Neural progenitor cell (in vitro differentiated cells): ENCODE measurements around the gene KLHL10. TPM values are rescaled to one million over a fixed set of nuclear protein-coding genes. Genes with fewer than 3 reads are reported as not detected.
A peak's percentile ranks its signal among the peaks of the same experiment; 100 is the strongest.

Source experiments
- DNase-seq: peaks from one replicate; pipeline ENCODE4 v3.0.0-alpha.2; 2016; ENCODE audit warnings: low spot score
- H2AFZ ChIP-seq: fragments of 200-600 bp; sonication (generic); replicated peaks from 2 replicates; pipeline ENCODE4 v1.6.1; 2016; ENCODE audit warnings: antibody characterized with exemption
- H3F3A ChIP-seq: fragments of 200-600 bp; sonication (generic); 2 replicates; pipeline ENCODE4 v1.6.1; 2016; ENCODE audit warnings: antibody characterized with exemption, low read depth
- H3K27ac ChIP-seq: fragments of 200-600 bp; sonication (generic); 2 replicates; pipeline ENCODE4 v1.5.1; 2016; ENCODE audit warnings: mild to moderate bottlenecking
- H3K27me3 ChIP-seq: fragments of 200-600 bp; sonication (generic); 2 replicates; pipeline ENCODE4 v1.6.1; 2016; ENCODE audit warnings: mild to moderate bottlenecking, moderate library complexity
- H3K36me3 ChIP-seq: fragments of 200-600 bp; sonication (generic); 2 replicates; pipeline ENCODE4 v1.5.1; 2016
- H3K4me1 ChIP-seq: fragments of 200-600 bp; sonication (generic); 2 replicates; pipeline ENCODE4 v1.6.1; 2016; ENCODE audit warnings: mixed run types
- H3K4me2 ChIP-seq: fragments of 200-600 bp; sonication (generic); 2 replicates; pipeline ENCODE4 v1.6.1; 2016
- H3K4me3 ChIP-seq: fragments of 200-600 bp; sonication (generic); 2 replicates; pipeline ENCODE4 v1.5.1; 2016
- H3K79me2 ChIP-seq: fragments of 200-600 bp; sonication (generic); 2 replicates; pipeline ENCODE4 v1.6.1; 2016; ENCODE audit warnings: low read depth
- H3K9ac ChIP-seq: fragments of 200-600 bp; sonication (generic); 2 replicates; pipeline ENCODE4 v1.6.1; 2016
- H3K9me3 ChIP-seq: fragments of 200-600 bp; sonication (generic); 2 replicates; pipeline ENCODE4 v1.5.1; 2016; ENCODE audit warnings: low read depth
- H4K20me1 ChIP-seq: fragments of 200-600 bp; sonication (generic); 2 replicates; pipeline ENCODE4 v1.6.1; 2016; ENCODE audit warnings: low read depth
- H3K27ac Mint-ChIP-seq: 3 replicates; pipeline ENCODE4 v1.8.0; 2021; ENCODE audit warnings: mixed read lengths
- H3K27me3 Mint-ChIP-seq: 2 replicates; pipeline ENCODE4 v1.8.0; 2022; ENCODE audit warnings: low read depth, mild to moderate bottlenecking, inconsistent platforms, moderate library complexity, mixed read lengths; ENCODE audit not compliant: insufficient read depth
- H3K36me3 Mint-ChIP-seq: 3 replicates; pipeline ENCODE4 v1.8.0; 2021; ENCODE audit warnings: mixed read lengths
- H3K4me1 Mint-ChIP-seq: 3 replicates; pipeline ENCODE4 v1.8.0; 2021; ENCODE audit warnings: mixed read lengths
- H3K4me3 Mint-ChIP-seq: 3 replicates; pipeline ENCODE4 v1.8.0; 2021; ENCODE audit warnings: mild to moderate bottlenecking, moderate library complexity, mixed read lengths
- H3K9me3 Mint-ChIP-seq: 3 replicates; pipeline ENCODE4 v1.8.0; 2020; ENCODE audit warnings: mixed read lengths
- EZH2 ChIP-seq: fragments of 200-600 bp; sonication (generic); IDR thresholded peaks from 2 replicates; pipeline ENCODE4 v1.6.1; 2017; ENCODE audit warnings: antibody characterized with exemption, mild to moderate bottlenecking, moderate library complexity
- EZH2phosphoT487 ChIP-seq: fragments of 200-600 bp; sonication (generic); IDR thresholded peaks from 2 replicates; pipeline ENCODE4 v1.6.1; 2017; ENCODE audit warnings: antibody characterized with exemption
- total RNA-seq: library from RNA; depleted of rRNA; stranded (reverse); fragments of >200 nt; gene quantifications from 2 replicates; pipeline ENCODE4 v1.2.3, GENCODE V29; 2015; ENCODE audit warnings: low replicate concordance
- TF ChIP-seq, protein P1 (sequence below): fragments of 200-600 bp; sonication (generic); IDR thresholded peaks from 2 replicates; pipeline ENCODE4 v1.5.1; 2017; ENCODE audit warnings: antibody characterized with exemption, mild to moderate bottlenecking

Gene KLHL10
- total RNA-seq, 1 donor from 2014 or later = 0.65 TPM

DNA sequence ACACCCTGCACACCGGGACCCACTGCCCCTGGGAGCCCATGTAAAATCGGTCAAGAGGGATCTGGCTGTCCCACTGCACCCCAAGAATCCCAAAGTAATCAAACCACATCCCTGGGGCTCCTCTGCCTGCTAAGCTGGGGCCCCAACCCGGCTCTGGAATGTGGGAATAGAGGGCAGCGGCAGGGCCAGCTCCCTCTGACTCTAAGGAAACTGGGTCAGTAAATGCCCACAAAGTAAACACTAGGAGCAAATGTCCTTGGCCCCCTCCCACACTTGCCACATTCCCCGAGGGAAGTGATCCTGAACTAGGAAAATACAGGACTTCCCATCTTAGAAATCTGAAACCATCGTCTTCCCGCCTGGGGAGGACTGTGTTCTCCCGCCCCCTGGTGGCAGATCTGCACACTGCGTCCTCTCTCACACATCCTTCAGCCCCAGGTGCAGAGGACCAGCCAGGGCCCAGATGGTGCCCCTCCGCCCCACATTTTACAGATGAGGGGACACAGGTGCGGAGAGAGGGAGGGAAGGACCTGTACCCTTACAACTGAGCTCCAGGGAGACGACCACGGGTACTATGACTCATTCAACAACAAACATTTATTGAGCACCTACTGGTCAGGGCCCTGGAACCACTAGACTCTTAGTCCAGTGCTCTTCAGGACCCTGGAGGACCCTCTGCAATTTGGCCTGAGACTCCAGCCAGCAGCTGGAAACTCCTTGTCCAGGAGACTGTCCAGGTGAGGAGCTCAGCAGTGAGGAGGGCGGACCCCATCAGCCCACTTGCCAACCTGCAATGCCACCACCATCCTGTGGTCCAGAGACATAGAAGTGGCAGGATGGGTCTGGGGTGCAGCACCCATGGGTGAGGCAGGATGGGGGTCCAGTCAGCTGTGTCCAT lies 36.0 kb upstream of the KLHL10 start:
- no peaks in the 10 kb centered on the region for H3K9me3 Mint-ChIP-seq
- H3K36me3 Mint-ChIP-seq = peaks cover 4% of the 10 kb centered on the region
- TF ChIP-seq, protein P1, sequence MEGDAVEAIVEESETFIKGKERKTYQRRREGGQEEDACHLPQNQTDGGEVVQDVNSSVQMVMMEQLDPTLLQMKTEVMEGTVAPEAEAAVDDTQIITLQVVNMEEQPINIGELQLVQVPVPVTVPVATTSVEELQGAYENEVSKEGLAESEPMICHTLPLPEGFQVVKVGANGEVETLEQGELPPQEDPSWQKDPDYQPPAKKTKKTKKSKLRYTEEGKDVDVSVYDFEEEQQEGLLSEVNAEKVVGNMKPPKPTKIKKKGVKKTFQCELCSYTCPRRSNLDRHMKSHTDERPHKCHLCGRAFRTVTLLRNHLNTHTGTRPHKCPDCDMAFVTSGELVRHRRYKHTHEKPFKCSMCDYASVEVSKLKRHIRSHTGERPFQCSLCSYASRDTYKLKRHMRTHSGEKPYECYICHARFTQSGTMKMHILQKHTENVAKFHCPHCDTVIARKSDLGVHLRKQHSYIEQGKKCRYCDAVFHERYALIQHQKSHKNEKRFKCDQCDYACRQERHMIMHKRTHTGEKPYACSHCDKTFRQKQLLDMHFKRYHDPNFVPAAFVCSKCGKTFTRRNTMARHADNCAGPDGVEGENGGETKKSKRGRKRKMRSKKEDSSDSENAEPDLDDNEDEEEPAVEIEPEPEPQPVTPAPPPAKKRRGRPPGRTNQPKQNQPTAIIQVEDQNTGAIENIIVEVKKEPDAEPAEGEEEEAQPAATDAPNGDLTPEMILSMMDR = peak; percentile 98
- TF ChIP-seq EZH2 (no peak), EZH2phosphoT487 (no peak)
- Histone ChIP-seq H3K4me2 (peak overlapping the region; percentile 59), H3K27me3 (no peaks in the 10 kb centered on the region), H3K4me1 (peaks cover 10% of the 10 kb centered on the region), H2AFZ (no peak overlapping the region), H3F3A (peaks cover 6% of the 10 kb centered on the region), H3K9ac (no peak overlapping the region), H3K27ac (no peak overlapping the region), H3K79me2 (no peaks in the 10 kb centered on the region), H3K9me3 (no peaks in the 10 kb centered on the region), H3K4me3 (no peak overlapping the region), H3K36me3 (no peaks in the 10 kb centered on the region), H4K20me1 (no peaks in the 10 kb centered on the region)
- H3K27me3 Mint-ChIP-seq = peaks cover 10% of the 10 kb centered on the region
- peak; percentile 87 for DNase-seq
- peak overlapping the region; percentile 95 for H3K27ac Mint-ChIP-seq
- peaks cover 17% of the 10 kb centered on the region for H3K4me1 Mint-ChIP-seq
- H3K4me3 Mint-ChIP-seq = peak overlapping the region; percentile 20

DNA sequence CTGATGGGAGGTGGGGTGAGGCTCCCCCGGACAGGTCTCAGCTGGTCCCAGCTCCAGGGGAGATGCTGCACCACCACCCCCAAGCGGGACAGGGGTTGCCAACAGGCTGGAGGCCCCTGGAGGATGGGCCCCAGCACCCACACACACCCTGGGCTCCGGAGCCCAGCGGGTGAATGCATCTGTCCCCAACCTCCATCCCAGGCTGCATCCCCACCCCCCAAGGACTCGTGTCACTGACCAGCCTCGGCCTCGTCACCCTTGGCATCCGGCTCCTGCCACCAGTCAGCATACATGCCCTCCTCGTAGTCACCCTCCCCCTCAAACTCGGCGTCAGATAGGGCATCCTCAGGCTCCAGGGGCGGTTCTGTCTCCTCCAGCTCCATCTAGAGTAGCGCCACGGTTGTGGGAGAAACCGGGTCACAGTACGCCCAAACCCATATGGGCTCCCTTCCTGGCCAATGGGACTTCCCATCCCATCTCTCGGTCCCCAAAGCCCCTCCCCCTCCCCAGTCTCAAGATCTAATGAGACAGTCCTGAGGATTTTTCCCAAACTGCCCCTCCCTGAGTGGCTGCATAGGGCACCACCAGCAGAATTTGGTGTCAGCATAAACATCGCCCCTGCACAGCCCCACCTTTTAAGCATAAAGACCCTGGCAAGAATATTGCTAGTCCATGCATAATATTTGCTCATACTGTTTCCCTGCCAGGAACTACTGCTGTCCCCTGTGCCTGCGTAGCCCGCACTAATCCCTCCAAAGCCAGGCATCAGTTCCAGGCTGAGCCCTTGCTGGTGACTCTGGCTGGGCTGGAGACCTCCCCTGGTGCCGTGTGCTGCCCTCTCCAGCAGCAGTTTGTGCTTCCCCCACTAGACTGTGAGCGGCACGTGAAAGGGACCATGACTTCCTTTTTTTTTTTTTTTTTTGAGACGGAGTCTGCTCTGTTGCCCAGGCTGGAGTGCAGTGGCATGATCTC lies 34.3 kb upstream of the KLHL10 start:
- Mint-ChIP-seq H3K27me3 (peaks cover 7% of the 10 kb centered on the region), H3K9me3 (no peaks in the 10 kb centered on the region), H3K4me1 (peaks cover 17% of the 10 kb centered on the region), H3K4me3 (no peak overlapping the region), H3K36me3 (peaks cover 5% of the 10 kb centered on the region), H3K27ac (no peak overlapping the region)
- Histone ChIP-seq H3F3A (peaks cover 6% of the 10 kb centered on the region), H2AFZ (no peak overlapping the region), H3K9me3 (no peaks in the 10 kb centered on the region), H3K27me3 (no peaks in the 10 kb centered on the region), H3K9ac (no peak overlapping the region), H3K36me3 (no peaks in the 10 kb centered on the region), H3K4me1 (peaks cover 10% of the 10 kb centered on the region), H4K20me1 (no peaks in the 10 kb centered on the region), H3K4me3 (no peak overlapping the region), H3K79me2 (no peaks in the 10 kb centered on the region), H3K4me2 (no peak overlapping the region), H3K27ac (no peak overlapping the region)
- TF ChIP-seq EZH2phosphoT487 = no peak
- TF ChIP-seq, protein P1 = no peak
- no peak for TF ChIP-seq EZH2
- peak; percentile 36 for DNase-seq

DNA sequence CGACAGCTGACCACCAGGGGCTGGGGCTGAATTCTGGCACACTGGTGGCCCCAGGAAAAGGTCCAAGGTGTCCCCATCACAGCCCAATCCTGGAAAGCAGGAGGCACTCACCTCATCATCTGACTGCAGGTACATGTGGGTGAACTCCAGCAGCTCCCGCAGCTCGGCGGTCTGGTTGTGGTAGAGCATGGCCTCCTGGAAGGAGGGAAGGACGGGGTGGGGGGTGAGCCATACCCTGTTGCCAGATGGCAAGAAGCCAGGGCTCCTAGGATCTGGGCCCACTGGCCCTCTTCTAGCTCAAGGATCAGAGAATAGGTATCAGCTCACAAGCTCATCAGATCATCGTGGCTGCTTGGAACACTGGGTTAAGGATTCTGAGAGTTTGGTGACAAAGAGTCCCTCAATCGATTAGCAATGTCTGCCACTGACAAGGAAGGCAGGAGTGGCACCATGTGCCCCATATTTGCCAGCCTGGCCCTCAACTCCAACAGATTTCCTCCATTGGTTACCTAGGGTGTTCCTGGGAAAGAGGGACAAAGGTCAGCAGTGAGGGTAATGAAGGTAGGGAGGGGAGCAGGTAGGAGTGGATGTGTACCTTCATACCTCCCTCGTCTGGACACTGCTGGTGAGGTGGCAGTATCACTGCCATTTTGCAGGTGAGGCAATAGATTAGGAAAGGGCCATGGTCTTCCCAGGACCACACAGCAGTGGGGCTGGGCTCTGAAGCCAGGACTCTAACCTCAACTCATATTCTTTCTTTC lies 30.8 kb upstream of the KLHL10 start:
- Histone ChIP-seq H3K79me2 (peaks cover 24% of the 10 kb centered on the region), H3K4me2 (no peak overlapping the region), H3K36me3 (no peaks in the 10 kb centered on the region), H4K20me1 (peaks cover 13% of the 10 kb centered on the region), H2AFZ (no peak overlapping the region), H3K9me3 (no peaks in the 10 kb centered on the region), H3K27me3 (no peaks in the 10 kb centered on the region), H3K4me3 (no peak overlapping the region), H3K4me1 (peaks cover 12% of the 10 kb centered on the region), H3K9ac (no peak overlapping the region), H3K27ac (no peak overlapping the region), H3F3A (peaks cover 8% of the 10 kb centered on the region)
- H3K36me3 Mint-ChIP-seq = peaks cover 19% of the 10 kb centered on the region
- H3K4me3 Mint-ChIP-seq = no peak overlapping the region
- DNase-seq = no peak
- H3K9me3 Mint-ChIP-seq = no peaks in the 10 kb centered on the region
- peaks cover 12% of the 10 kb centered on the region for H3K4me1 Mint-ChIP-seq
- peaks cover 6% of the 10 kb centered on the region for H3K27me3 Mint-ChIP-seq
- TF ChIP-seq EZH2 = no peak
- TF ChIP-seq EZH2phosphoT487 = no peak
- TF ChIP-seq, protein P1 = no peak
- no peak overlapping the region for H3K27ac Mint-ChIP-seq
